GM18858 (cell line): ENCODE data around the gene KLLN.
"Not testable (repeated sequence)": the region's sequence is repeated elsewhere in the genome, so short reads cannot be mapped to it uniquely, and the experiment has no call there.

ENCODE experiments used
- ATAC-seq: cut with Tn5 transposase; IDR thresholded peaks from one replicate; pipeline ENCODE4 v1.9.1; 2021; ENCODE audit not compliant: unreplicated experiment

The KLLN gene

DNA sequence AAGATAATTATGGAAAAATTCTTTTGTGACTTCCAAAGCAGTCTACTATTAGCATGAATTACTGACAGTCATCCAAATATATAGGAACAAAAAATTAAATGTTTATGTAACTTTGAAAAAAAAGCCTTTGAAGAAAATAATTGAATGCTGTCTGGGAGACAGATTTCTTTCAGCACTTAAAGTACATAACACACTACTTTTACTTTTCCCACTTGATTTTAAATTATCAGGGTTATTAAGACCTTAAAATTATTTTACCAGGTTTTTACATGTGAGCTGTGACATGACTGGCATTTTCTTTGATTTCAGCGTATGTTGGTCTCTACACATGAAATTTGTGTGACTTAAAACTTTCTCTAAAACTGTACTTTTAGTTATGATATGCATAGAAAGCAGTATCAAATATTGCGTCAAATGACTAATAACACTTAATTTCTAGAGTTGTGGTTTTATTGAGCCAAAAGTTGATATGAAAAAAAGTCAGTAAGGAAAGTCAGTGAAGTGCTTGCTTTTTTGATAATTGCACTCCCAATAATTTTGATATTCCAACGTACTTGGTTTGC lies 3.2 kb upstream of the KLLN start:
- ATAC-seq: no peak

DNA sequence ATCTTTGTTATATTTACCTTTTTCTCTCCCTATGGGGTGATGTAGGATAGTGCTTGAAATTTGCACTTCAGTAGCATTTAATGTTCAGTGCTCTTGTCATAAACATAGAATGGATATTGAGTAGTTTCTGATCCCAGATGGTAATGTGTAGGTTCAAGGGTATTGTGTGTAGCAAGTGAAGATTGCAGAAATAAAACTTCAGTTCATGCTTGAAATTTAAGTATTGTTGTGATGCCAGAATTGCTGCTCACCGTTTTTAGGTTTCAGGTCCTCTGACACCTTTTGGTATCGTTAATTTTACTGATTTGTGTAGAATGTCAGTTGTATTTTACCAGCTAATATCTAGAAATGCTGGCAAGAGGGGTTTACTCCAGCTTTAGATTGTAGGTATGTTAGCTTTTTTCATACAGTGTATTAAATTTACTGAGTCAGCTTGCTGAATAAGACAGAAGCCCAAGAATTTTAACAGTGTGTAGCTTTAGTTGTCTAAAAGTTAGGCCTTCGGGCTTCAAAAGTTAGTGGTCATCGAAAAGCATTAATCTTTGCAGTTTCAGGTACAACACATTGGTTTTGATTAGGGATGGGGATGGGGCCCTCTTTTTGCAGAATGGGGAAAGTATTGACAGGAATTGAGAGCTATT lies 2.0 kb upstream of the KLLN start:
- ATAC-seq: no peak

DNA sequence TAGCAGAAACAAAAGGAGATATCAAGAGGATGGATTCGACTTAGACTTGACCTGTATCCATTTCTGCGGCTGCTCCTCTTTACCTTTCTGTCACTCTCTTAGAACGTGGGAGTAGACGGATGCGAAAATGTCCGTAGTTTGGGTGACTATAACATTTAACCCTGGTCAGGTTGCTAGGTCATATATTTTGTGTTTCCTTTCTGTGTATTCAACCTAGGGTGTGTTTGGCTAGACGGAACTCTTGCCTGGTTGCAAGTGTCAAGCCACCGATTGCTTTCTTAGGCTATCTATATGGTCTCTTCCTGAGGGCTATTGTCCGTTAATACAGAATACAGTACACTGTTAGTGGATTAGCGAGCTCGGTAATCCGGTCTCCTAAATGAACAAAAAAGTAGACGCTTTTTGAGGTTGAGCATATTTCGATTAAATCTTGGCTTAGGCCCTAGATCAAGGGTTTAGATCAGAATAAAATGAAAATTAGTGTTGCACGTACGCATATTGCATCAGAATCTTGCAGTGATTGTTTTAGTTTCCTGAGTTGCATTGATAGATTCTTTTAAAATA lies 1.2 kb upstream of the KLLN start:
- no peak for ATAC-seq

DNA sequence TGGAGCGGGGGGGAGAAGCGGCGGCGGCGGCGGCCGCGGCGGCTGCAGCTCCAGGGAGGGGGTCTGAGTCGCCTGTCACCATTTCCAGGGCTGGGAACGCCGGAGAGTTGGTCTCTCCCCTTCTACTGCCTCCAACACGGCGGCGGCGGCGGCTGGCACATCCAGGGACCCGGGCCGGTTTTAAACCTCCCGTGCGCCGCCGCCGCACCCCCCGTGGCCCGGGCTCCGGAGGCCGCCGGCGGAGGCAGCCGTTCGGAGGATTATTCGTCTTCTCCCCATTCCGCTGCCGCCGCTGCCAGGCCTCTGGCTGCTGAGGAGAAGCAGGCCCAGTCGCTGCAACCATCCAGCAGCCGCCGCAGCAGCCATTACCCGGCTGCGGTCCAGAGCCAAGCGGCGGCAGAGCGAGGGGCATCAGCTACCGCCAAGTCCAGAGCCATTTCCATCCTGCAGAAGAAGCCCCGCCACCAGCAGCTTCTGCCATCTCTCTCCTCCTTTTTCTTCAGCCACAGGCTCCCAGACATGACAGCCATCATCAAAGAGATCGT lies 690 bp upstream of the KLLN start:
- ATAC-seq: not testable (repeated sequence)

DNA sequence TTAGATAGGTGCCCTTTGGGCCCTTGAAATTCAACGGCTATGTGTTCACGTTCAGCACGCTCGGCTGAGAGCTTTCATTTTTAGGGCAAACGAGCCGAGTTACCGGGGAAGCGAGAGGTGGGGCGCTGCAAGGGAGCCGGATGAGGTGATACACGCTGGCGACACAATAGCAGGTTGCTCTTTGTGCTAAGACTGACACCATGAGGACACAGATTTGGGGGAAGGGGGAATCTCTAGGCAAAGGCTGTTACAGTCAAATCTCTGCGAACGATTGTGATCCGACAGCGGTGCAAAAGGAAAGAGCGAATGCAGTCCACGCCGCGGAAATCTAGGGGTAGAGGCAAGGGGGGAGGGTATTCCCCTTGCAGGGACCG lies 667 bp downstream of the KLLN start:
- no peak for ATAC-seq

DNA sequence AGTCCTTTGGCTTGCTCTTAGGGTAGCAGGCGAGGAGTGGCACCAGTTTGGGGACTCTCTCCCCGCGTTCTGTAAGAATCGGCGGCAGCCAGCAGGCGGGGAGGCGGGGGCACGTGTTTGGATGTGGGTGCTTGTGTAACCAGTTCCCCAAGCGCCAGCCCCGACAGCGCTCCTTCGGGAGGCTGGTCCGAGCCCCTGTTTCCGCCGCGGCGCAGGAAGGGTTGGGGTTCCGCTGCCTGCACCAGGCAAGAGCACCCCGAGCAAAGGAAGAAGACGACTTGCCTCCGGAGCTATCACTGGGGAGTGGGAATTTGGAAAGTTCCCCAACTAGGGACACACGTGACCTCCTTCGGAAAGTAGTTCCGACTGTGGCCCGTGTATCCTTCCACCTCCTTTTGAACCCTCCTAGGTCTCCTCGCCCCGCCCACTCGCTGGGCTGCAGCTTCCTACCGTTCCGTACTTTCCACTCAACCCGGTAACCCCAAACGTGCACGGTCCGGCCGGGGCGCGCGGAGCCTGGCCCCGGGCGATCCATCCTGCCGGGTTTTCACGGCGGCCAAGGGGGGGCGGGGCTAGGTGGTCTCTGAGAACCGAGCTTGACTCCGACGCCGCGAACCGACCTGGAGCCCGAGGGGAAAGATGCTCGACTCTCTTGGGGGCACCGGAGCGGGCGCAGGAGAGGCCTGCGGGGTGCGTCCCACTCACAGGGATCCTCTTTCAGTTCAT lies 1.2 kb downstream of the KLLN start:
- peak; percentile 33 for ATAC-seq

DNA sequence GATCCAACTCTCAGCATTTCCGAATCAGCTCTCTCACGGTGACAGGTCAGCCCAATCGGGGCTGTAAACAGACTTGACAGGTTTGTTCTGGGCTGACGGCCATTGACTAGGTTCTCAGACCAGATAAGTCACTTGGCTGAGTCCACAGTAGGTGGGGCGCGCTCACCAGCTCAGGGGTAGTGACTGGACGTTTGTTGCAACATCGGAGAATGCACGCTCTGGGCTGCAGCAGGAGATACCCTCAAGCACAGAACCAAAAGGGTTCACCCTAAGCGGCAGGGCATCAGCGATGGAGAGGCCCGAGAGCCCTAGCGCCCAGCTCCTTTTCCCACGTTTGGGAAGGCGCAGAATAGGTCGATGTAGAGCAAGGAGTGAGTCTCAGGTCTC lies 1.8 kb downstream of the KLLN start:
- no peak for ATAC-seq

DNA sequence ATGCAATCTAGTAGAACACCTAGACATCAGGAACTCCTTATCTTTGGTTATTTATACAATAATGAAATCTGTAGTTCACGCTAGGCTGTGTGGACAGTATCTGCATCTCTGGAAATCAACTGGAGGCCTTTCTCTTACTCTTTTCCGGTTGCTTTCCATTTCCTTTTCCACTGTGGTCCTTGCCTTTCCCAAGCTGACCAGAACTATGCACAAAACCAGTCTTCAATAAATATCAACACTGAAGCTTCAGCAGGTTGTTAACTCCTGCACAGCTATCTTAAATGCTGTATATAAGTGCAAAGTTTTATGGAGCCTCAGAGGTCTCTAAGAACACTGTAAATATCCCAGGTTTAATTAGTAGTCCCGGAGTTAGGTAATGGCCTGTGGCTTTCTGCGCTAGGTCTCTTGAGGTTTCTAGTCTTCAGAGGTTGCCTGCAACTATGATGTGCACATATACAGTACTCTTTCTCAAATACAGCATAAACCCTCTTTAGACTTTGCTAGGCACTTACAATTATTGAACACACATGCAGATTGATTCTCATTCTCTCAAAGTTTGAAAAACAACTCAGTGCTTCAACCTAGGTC lies 2.4 kb downstream of the KLLN start:
- ATAC-seq: no peak

DNA sequence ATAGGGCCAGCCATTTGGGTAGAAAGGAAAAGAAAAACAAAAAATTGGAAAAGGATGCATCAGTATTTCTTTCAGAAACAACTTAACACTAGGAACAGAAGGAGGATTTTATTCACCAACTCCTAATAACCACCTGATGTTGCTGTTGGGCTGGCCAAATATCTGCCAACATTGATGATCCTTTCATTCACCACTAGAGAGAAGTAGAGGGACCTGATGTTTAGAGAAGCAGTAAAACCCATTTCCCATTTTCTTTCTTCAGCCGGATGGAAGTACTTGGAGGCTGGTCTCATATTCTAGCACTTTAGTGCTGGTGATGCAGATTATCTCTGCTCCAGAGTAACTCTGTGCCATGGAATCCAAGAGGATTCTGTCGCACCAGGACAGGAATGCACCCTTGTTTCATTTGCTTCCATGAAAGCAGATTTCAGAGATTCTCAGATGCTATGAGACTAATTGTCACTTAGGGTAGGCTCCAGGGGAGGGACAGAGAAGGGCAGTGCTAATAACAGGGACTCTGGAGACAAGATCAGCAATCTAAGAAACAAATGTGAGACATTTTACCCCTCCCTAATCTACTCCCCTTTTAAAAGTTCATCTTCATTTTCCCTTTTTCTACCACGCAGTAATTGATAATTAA lies 3.1 kb downstream of the KLLN start:
- ATAC-seq: no peak

DNA sequence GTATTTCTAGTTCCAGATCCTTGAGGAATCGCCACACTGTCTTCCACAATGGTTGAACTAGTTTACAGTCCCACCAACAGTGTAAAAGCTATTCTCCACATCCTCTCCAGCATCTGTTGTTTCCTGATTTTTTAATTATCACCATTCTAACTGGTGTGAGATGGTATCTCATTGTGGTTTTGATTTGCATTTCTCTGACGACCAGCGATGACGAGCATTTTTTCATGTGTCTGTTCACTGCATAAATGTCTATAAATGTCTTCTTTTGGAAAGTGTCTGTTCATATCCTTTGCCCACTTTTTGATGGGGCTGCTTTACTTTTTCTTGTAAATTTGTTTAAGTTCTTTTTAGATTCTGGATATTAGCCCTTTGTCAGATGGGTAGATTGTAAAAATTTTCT lies 7.7 kb downstream of the KLLN start:
- ATAC-seq: not testable (repeated sequence)

DNA sequence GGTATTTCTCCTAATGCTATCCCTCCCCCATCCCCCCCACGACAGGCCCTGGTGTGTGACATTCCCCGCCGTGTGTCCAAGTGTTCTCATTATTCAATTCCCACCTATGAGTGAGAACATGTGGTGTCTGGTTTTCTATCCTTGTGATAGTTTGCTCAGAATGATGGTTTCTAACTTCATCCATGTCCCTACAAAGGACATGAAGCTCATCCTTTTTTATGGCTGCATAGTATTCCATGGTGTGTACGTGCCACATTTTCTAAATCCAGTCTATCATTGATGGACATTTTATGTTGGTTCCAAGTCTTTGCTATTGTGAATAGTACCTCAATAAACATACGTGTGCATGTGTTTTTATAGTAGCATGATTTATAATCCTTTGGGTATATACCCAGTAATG lies 8.1 kb downstream of the KLLN start:
- ATAC-seq: not testable (repeated sequence)

DNA sequence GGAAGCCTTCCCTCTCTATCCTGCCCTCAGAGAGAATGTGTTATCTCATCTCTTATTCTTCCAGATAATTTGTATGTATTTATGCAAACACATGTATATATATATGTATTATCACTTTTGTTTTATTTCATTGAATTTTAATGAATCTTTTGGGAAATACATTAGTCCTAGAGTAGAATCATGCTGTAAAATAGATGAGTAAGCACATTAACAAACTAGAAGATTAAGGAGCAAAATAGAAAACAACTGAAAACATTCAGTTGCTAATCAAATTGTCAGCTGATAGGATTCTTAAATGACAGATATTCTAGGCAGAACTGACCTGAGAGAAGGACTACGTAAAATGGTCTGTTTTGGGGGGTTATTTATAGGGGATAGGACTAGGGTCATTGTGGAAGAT lies 11.2 kb downstream of the KLLN start:
- no peak for ATAC-seq

DNA sequence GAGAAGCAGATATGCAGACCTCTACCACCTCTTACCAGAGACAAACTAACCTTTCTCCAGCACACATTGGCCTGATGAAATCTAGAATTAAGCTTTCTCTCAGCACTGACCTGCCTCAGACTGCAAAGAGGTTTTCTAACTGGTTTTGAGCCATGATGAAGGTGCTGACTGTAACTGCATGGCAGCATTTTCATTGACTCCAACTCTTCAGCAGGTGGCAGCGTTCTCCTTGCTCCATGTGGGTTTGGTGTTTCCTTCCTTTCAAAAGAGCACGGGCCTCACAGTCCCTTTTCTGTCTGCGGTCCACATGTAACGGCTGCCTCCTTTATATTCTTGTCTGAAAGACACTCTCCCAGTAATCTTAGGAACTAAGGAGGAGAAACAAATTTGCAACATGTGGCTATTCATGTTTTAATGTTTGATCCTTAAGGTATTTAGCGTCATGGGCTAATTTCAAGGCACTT lies 12.6 kb downstream of the KLLN start:
- no peak for ATAC-seq

DNA sequence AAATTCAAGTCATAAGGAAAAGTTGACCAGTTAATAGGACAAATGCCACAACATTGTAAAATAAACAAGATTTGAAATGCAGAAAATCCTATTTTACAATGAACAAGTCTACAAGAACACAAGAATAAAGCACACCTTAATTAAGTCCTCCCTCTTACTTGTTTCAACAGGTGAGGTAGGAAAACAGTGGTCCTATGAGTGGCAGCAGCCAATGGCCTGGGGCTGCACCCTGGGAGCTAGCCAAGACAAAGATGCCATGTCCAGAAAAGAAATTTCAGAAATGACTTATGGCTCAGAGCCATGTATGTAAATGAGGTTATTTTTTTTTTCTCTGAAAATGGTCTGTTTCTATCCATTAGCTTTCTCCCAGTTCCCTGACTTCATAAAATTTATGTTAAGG lies 14.3 kb downstream of the KLLN start:
- no peak for ATAC-seq

DNA sequence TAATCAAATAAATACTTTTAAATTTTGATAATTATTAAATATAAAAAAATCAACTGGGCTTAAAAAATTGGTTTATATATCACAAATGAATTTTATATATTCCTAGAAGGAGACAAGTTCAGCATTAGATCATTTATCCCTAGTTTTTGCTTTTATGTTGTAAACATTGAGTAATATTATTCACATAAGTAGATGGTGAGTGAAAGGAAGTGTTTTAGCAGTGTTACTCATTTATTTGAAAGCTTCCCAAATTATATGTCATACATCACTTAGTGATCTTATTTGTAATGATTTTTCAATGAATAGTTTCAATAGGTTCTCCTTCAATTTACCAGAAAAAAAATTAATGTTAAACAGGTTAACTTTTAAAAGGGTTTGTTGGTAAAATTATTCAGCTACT lies 15.8 kb downstream of the KLLN start:
- no peak for ATAC-seq

DNA sequence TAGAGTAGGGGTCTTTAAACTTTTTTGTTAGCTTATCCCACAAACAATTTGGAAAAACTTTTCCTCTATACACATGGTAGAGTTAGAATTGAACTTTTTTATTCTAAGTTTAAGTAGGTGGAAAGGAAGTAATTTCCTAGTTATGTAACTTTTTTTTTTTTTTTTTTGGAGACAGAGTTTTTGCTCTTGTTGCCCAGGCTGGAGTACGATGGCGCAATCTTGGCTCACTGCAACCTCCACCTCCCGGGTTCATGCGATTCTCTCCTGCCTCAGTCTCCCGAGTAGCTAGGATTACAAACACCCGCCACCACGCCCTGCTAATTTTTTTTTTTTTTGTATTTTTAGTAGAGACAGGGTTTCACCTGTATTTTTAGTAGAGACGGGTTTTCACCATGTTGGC lies 16.6 kb downstream of the KLLN start:
- ATAC-seq: not testable (repeated sequence)

DNA sequence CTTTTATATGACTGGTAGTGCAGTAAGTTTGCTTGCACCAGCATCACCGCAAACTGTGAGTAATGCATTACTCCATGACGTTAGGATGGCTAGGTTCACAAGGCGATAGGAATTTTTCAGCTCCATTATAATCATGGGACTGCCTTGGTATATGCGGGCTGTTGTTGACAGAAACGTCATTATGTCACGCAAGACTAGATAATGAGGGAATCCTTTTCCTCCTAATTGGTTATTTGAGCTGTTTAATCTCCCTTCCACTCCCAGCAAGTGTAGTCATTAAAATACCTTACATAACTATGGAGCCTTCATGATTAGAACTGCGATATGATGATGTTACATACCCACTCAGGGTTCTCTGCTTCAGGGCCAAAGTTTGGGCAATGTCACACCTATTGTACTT lies 17.3 kb downstream of the KLLN start:
- ATAC-seq: no peak

DNA sequence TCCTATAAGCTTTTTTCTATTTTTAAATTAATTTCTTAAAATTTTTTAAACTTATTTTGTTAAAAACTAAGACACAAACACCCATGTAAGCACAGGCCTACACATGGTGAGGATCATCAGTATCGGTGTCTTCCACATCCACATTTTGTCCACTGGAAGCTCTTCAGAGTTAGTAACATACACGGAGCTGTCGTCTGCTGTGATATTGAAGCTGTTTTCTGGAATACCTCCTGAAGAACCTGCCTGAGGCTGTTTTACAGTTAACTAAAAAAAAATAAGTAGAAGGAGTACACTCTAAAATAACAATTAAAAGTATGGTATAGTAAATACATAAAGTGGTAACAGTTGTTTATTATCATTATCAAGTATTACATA lies 17.7 kb downstream of the KLLN start:
- no peak for ATAC-seq

DNA sequence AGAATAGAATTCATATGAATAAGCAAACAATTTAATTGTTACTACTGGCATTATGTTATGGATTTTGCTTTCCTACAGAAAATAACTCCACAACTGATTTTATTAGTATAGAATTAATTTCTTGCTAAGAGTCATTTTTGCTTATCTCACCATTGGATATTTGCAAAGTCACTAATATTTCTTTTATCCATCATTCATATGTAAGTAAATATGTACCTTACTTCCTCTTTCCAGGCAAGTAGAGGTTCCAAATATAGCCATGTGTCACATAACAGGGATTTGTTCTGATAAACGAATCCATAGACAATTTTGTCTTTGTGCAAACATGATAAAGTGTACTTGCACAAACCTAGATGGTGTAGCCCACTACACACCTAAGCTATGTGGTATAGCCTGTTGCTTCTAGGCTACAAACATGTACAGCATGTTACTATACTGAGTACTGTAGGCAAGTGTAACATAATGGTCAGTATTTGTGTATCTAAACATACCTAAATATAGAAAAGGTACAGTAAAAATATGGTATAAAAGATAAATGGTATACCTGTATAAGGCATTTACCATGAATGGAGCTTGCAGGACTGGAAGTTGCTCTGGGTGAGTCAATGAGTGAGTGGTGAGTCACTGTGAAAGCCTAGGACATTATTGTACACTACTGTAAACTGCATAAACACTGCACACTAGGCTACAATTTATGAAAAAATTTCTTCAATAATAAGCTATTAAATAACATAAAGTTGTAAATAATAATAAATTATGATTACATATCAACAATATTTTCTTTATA lies 18.3 kb downstream of the KLLN start:
- ATAC-seq: no peak

DNA sequence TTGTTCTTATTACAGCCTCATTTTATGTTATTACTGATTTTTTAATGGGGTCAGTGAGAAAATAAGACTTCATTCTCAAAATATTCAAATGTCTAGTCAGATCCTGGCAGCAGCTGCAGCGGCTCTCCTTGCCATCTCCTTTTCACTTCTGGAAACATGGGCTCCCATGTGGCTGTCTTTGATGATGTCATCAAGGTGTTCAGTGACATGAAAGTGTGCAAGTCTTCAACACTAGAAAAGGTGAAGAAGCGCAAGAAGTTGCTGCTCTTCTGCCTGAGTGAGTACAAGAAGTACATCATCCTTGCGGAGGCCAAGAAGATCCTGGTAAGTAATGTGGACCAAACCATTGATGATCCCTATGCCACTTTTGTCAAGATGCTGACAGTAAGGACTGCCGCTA lies 19.6 kb downstream of the KLLN start:
- ATAC-seq: no peak
